GM23338 (cell line): ENCODE data around the gene TIMM44.

Experiments used
- CREB1 ChIP-seq: fragments of 250-450 bp; sonication (Bioruptor Pico); IDR thresholded peaks from 2 replicates; pipeline ENCODE4 v1.5.0; 2020; ENCODE audit warnings: low read depth, mild to moderate bottlenecking, moderate library complexity
- CTCF ChIP-seq, 2 experiments: fragments of 200-600 bp in 1 of 2; sonication (generic) in 1 of 2; conservative IDR thresholded peaks; 2 replicates each; pipeline versions ENCODE4 v1.5.1 to v1.6.1; 2016 to 2017; ENCODE audit warnings: antibody characterized with exemption in 2 of 2, low read depth in 2 of 2, mild to moderate bottlenecking in 2 of 2, moderate library complexity in 1 of 2
- ETS1 ChIP-seq: IDR thresholded peaks from 2 replicates; pipeline ENCODE4 v1.6.1; 2016; ENCODE audit warnings: antibody characterized with exemption
- EZH2 ChIP-seq: fragments of 200-600 bp; sonication (generic); IDR thresholded peaks from one replicate; pipeline ENCODE4 v1.8.0; 2017; ENCODE audit warnings: antibody characterized with exemption, mild to moderate bottlenecking, low read depth; ENCODE audit not compliant: unreplicated experiment
- EZH2phosphoT487 ChIP-seq: fragments of 200-600 bp; sonication (generic); IDR thresholded peaks from one replicate; pipeline ENCODE4 v1.8.1; 2018; ENCODE audit warnings: antibody characterized with exemption; ENCODE audit not compliant: unreplicated experiment
- JUNB ChIP-seq: IDR thresholded peaks from one replicate; pipeline ENCODE4 v1.6.1; 2016; ENCODE audit warnings: antibody characterized with exemption; ENCODE audit not compliant: unreplicated experiment
- NANOG ChIP-seq: IDR thresholded peaks from 2 replicates; pipeline ENCODE4 v1.6.1; 2016; ENCODE audit warnings: antibody characterized with exemption, borderline replicate concordance
- POLR2AphosphoS5 ChIP-seq: IDR thresholded peaks from 2 replicates; pipeline ENCODE4 v1.6.1; 2016; ENCODE audit warnings: antibody characterized with exemption, low read depth
- REST ChIP-seq: IDR thresholded peaks from one replicate; pipeline ENCODE4 v1.6.1; 2018; ENCODE audit warnings: antibody characterized with exemption; ENCODE audit not compliant: unreplicated experiment
- STAT1 ChIP-seq: IDR thresholded peaks from one replicate; pipeline ENCODE4 v1.6.1; 2016; ENCODE audit warnings: antibody characterized with exemption; ENCODE audit not compliant: unreplicated experiment
- ZNF114 ChIP-seq: fragments of 250-450 bp; sonication (Bioruptor Pico); IDR thresholded peaks from 2 replicates; pipeline ENCODE4 v1.5.0; 2020; ENCODE audit warnings: mild to moderate bottlenecking, moderate library complexity
- ZNF331 ChIP-seq: fragments of 250-450 bp; sonication (Bioruptor Pico); IDR thresholded peaks from 2 replicates; pipeline ENCODE4 v1.5.0; 2020; ENCODE audit warnings: low read depth, mild to moderate bottlenecking, moderate library complexity
- TF ChIP-seq, protein P1 (sequence below): fragments of 250-450 bp; sonication (Bioruptor Pico); IDR thresholded peaks from 2 replicates; pipeline ENCODE4 v1.5.0; 2020; ENCODE audit warnings: mild to moderate bottlenecking, moderate library complexity

GRCh38 chr19:7968796-7969554 lies 25.5 kb upstream of the TIMM44 start:
- no peak for TF ChIP-seq CTCF (conservative IDR thresholded peaks at IDR 0.05; ENCODE audit: low read depth in 2 of 2)
- TF ChIP-seq CREB1 (CRISPR knock-in tag), result no peak
- TF ChIP-seq EZH2phosphoT487, result no peak
- no peak for TF ChIP-seq REST
- TF ChIP-seq EZH2, result no peak
- no peak for TF ChIP-seq POLR2AphosphoS5
- no peak for TF ChIP-seq ZNF331 (CRISPR knock-in tag)
- TF ChIP-seq ZNF114 (CRISPR knock-in tag), result no peak
- no peak for TF ChIP-seq JUNB
- TF ChIP-seq, protein P1, sequence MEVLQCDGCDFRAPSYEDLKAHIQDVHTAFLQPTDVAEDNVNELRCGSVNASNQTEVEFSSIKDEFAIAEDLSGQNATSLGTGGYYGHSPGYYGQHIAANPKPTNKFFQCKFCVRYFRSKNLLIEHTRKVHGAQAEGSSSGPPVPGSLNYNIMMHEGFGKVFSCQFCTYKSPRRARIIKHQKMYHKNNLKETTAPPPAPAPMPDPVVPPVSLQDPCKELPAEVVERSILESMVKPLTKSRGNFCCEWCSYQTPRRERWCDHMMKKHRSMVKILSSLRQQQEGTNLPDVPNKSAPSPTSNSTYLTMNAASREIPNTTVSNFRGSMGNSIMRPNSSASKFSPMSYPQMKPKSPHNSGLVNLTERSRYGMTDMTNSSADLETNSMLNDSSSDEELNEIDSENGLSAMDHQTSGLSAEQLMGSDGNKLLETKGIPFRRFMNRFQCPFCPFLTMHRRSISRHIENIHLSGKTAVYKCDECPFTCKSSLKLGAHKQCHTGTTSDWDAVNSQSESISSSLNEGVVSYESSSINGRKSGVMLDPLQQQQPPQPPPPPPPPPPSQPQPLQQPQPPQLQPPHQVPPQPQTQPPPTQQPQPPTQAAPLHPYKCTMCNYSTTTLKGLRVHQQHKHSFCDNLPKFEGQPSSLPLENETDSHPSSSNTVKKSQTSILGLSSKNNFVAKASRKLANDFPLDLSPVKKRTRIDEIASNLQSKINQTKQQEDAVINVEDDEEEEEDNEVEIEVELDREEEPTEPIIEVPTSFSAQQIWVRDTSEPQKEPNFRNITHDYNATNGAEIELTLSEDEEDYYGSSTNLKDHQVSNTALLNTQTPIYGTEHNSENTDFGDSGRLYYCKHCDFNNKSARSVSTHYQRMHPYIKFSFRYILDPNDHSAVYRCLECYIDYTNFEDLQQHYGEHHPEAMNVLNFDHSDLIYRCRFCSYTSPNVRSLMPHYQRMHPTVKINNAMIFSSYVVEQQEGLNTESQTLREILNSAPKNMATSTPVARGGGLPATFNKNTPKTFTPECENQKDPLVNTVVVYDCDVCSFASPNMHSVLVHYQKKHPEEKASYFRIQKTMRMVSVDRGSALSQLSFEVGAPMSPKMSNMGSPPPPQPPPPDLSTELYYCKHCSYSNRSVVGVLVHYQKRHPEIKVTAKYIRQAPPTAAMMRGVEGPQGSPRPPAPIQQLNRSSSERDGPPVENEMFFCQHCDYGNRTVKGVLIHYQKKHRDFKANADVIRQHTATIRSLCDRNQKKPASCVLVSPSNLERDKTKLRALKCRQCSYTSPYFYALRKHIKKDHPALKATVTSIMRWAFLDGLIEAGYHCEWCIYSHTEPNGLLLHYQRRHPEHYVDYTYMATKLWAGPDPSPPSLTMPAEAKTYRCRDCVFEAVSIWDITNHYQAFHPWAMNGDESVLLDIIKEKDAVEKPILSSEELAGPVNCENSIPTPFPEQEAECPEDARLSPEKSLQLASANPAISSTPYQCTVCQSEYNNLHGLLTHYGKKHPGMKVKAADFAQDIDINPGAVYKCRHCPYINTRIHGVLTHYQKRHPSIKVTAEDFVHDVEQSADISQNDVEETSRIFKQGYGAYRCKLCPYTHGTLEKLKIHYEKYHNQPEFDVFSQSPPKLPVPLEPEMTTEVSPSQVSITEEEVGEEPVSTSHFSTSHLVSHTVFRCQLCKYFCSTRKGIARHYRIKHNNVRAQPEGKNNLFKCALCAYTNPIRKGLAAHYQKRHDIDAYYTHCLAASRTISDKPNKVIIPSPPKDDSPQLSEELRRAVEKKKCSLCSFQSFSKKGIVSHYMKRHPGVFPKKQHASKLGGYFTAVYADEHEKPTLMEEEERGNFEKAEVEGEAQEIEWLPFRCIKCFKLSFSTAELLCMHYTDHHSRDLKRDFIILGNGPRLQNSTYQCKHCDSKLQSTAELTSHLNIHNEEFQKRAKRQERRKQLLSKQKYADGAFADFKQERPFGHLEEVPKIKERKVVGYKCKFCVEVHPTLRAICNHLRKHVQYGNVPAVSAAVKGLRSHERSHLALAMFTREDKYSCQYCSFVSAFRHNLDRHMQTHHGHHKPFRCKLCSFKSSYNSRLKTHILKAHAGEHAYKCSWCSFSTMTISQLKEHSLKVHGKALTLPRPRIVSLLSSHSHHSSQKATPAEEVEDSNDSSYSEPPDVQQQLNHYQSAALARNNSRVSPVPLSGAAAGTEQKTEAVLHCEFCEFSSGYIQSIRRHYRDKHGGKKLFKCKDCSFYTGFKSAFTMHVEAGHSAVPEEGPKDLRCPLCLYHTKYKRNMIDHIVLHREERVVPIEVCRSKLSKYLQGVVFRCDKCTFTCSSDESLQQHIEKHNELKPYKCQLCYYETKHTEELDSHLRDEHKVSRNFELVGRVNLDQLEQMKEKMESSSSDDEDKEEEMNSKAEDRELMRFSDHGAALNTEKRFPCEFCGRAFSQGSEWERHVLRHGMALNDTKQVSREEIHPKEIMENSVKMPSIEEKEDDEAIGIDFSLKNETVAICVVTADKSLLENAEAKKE (CRISPR knock-in tag), result no peak
- no peak for TF ChIP-seq STAT1
- TF ChIP-seq ETS1, result no peak
- no peak for TF ChIP-seq NANOG
